SU-DHL-6 (cell line): ENCODE measurements around the gene CARD10.
A peak's percentile ranks its signal among the peaks of the same experiment; 100 is the strongest.

Source experiments
- H2AFZ ChIP-seq: fragments of 200-600 bp; sonication (generic); 2 replicates; pipeline ENCODE4 v1.6.1; 2014; ENCODE audit warnings: low read depth, mild to moderate bottlenecking, moderate library complexity, mixed read lengths, antibody characterized with exemption, low read length; ENCODE audit not compliant: severe bottlenecking
- H3F3A ChIP-seq: fragments of 200-600 bp; shearing (Covaris generic); 2 replicates; pipeline ENCODE4 v1.6.0; 2016; ENCODE audit warnings: antibody characterized with exemption, mild to moderate bottlenecking; ENCODE audit not compliant: insufficient read depth
- H3K27ac ChIP-seq: fragments of 200-600 bp; sonication (generic); 2 replicates; pipeline ENCODE4 v1.5.1; 2016; ENCODE audit warnings: low read depth, mild to moderate bottlenecking, low read length, moderate library complexity, mixed read lengths
- H3K27me3 ChIP-seq: fragments of 200-600 bp; sonication (generic), shearing (Covaris generic); 2 replicates; pipeline ENCODE4 v1.6.0; 2014; ENCODE audit warnings: mild to moderate bottlenecking, low read length
- H3K36me3 ChIP-seq: fragments of 200-600 bp; sonication (generic); 2 replicates; pipeline ENCODE4 v1.6.1; 2014; ENCODE audit warnings: mild to moderate bottlenecking, low read length, mixed read lengths
- H3K4me2 ChIP-seq: fragments of 300-600, 200-600 bp; shearing (Covaris generic), sonication (generic); 2 replicates; pipeline ENCODE4 v1.6.0; 2014; ENCODE audit warnings: low read length, low read depth, mild to moderate bottlenecking; ENCODE audit not compliant: poor library complexity, severe bottlenecking
- H3K4me3 ChIP-seq: fragments of 200-600 bp; sonication (generic); 2 replicates; pipeline ENCODE4 v1.5.1; 2014; ENCODE audit warnings: antibody characterized with exemption, low read length, mild to moderate bottlenecking, mixed read lengths; ENCODE audit not compliant: insufficient read depth, poor library complexity, severe bottlenecking
- H3K79me2 ChIP-seq: fragments of 200-600 bp; sonication (generic); 2 replicates; pipeline ENCODE4 v1.6.1; 2014; ENCODE audit warnings: mild to moderate bottlenecking, low read length, moderate library complexity; ENCODE audit not compliant: insufficient read depth
- H3K9ac ChIP-seq: fragments of 200-600 bp; sonication (generic); 2 replicates; pipeline ENCODE4 v1.7.0; 2014; ENCODE audit warnings: mild to moderate bottlenecking, low read length
- H3K9me2 ChIP-seq: fragments of 200-600 bp; sonication (generic); replicated peaks from 2 replicates; pipeline ENCODE4 v1.6.1; 2014; ENCODE audit warnings: low read length; ENCODE audit not compliant: insufficient read depth
- H3K9me3 ChIP-seq: fragments of 200-600 bp; sonication (generic); 2 replicates; pipeline ENCODE4 v1.6.1; 2014; ENCODE audit warnings: low read length, mixed read lengths; ENCODE audit not compliant: insufficient read depth
- H4K20me1 ChIP-seq: fragments of 200-600 bp; sonication (generic); 2 replicates; pipeline ENCODE4 v1.6.1; 2014; ENCODE audit warnings: low read depth, mild to moderate bottlenecking, antibody characterized with exemption, low read length, moderate library complexity, mixed read lengths
- EZH2phosphoT487 ChIP-seq: fragments of 200-600 bp; sonication (generic), shearing (Covaris generic); conservative IDR thresholded peaks from 2 replicates; pipeline ENCODE4 v1.6.1; 2018; ENCODE audit warnings: mild to moderate bottlenecking, antibody characterized with exemption, low read length, moderate library complexity, mixed read lengths
- TF ChIP-seq, protein P1 (sequence below): fragments of 200-600 bp; sonication (generic); IDR thresholded peaks from one replicate; pipeline ENCODE4 v1.5.1; 2017; ENCODE audit warnings: antibody characterized with exemption, mild to moderate bottlenecking, low read length, moderate library complexity; ENCODE audit not compliant: insufficient read depth, poor library complexity, severe bottlenecking

Gene CARD10

DNA sequence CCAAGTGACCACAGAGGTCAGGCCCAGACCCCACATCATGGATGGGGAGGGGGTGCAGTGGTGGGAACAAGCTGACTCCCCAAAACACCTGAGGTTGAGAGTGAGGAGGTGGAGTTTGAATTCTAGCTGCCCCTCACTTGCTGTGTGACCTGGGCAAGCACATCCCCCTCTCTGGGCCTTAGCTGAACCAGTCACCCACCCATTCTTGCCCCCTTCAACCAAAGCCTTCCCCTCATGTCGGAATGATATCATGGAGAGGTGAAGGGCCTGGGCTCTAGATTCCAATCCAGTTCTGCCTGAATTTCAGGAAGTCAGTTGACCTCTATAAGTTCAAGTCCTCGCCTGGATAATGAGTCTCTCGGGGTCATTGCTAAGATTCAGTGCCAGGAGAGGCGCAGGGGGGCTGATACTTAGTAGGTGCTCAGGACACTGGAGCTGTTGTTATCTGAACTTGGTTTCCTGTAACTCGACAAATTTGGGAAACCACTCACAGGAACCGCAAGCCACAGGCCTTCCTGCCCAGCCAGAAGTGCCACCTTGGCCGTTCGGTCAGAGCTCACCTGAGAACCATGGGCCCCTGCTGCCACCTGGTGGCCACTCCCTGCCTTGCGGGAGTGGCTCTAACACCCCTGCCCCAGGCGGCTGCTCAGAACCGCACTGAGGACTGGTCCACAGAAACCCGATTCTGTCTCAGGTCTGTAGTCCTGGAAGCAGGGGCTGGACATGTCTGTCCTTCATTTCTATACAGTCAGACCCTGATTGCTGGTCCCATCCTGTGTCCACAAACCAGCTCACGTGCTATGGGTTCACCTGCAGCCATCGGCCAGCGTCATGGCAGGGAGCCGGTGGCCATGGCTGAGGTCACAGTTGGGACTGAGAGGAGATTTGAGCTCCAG is 47.9 kb upstream of the CARD10 start:
- TF ChIP-seq EZH2phosphoT487 = no peak
- TF ChIP-seq, protein P1, sequence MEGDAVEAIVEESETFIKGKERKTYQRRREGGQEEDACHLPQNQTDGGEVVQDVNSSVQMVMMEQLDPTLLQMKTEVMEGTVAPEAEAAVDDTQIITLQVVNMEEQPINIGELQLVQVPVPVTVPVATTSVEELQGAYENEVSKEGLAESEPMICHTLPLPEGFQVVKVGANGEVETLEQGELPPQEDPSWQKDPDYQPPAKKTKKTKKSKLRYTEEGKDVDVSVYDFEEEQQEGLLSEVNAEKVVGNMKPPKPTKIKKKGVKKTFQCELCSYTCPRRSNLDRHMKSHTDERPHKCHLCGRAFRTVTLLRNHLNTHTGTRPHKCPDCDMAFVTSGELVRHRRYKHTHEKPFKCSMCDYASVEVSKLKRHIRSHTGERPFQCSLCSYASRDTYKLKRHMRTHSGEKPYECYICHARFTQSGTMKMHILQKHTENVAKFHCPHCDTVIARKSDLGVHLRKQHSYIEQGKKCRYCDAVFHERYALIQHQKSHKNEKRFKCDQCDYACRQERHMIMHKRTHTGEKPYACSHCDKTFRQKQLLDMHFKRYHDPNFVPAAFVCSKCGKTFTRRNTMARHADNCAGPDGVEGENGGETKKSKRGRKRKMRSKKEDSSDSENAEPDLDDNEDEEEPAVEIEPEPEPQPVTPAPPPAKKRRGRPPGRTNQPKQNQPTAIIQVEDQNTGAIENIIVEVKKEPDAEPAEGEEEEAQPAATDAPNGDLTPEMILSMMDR = peak; percentile 89
- Histone ChIP-seq H2AFZ (no peak overlapping the region), H3K4me2 (no peak overlapping the region), H3K79me2 (no peaks in the 10 kb centered on the region), H3K27me3 (no peaks in the 10 kb centered on the region), H3K9ac (no peak overlapping the region), H3K9me3 (no peaks in the 10 kb centered on the region), H3K9me2 (no peaks in the 10 kb centered on the region), H3F3A (no peaks in the 10 kb centered on the region), H4K20me1 (no peaks in the 10 kb centered on the region), H3K27ac (no peak overlapping the region), H3K4me3 (no peak overlapping the region), H3K36me3 (no peaks in the 10 kb centered on the region)

DNA sequence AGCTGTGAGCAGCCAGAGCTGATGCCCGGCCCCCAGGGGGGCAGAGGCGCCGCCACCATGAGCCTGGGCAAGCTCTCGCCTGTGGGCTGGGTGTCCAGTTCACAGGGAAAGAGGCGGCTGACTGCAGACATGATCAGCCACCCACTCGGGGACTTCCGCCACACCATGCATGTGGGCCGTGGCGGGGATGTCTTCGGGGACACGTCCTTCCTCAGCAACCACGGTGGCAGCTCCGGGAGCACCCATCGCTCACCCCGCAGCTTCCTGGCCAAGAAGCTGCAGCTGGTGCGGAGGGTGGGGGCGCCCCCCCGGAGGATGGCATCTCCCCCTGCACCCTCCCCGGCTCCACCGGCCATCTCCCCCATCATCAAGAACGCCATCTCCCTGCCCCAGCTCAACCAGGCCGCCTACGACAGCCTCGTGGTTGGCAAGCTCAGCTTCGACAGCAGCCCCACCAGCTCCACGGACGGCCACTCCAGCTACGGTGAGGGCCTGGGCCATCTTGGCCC is 47.2 kb upstream of the CARD10 start:
- no peaks in the 10 kb centered on the region for H3K79me2 ChIP-seq
- no peak for TF ChIP-seq EZH2phosphoT487
- TF ChIP-seq, protein P1 = no peak
- no peaks in the 10 kb centered on the region for H3K9me3 ChIP-seq
- no peaks in the 10 kb centered on the region for H3K9me2 ChIP-seq
- H3F3A ChIP-seq = no peaks in the 10 kb centered on the region
- no peak overlapping the region for H2AFZ ChIP-seq
- no peaks in the 10 kb centered on the region for H3K27me3 ChIP-seq
- no peaks in the 10 kb centered on the region for H3K36me3 ChIP-seq
- H3K27ac ChIP-seq = no peak overlapping the region
- H3K9ac ChIP-seq = no peak overlapping the region
- H4K20me1 ChIP-seq = no peaks in the 10 kb centered on the region
- no peak overlapping the region for H3K4me2 ChIP-seq
- H3K4me3 ChIP-seq = no peak overlapping the region

DNA sequence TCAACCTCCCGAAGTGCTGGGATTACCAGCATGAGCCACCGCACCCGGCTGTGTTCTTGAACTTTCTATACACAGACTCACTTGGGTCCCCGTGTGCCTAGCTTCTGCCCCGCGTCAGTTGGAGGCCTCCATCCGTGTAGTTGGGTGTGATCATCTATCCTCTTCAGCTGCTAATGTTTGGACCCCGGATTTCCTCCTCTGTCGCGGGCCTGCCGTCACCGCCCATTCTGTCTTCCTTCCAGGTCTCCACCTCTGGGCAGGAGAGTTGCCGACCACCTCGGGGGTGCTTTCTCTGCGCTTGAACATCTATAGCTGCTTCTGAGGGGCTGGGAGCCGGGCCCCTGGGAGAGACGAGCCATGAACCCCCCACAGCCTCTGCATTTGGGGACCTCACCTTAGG is 46.6 kb upstream of the CARD10 start:
- Histone ChIP-seq H3K9ac (no peak overlapping the region), H3K4me2 (no peak overlapping the region), H3K9me3 (no peaks in the 10 kb centered on the region), H3K4me3 (no peak overlapping the region), H3K36me3 (no peaks in the 10 kb centered on the region), H3K27me3 (no peaks in the 10 kb centered on the region), H3K9me2 (no peaks in the 10 kb centered on the region), H3K27ac (no peak overlapping the region), H3K79me2 (no peaks in the 10 kb centered on the region), H4K20me1 (no peaks in the 10 kb centered on the region), H2AFZ (no peak overlapping the region), H3F3A (no peaks in the 10 kb centered on the region)
- TF ChIP-seq EZH2phosphoT487 = no peak
- TF ChIP-seq, protein P1 = no peak
